Measurements from ENCODE around the gene SPEG. TPM values are rescaled to one million over a fixed set of nuclear protein-coding genes. Genes with fewer than 3 reads are reported as not detected.

SPEG gene
- total and polyA plus RNA-seq, 2 of the 13 experiments (the other 11 are each of a cell fraction or from before 2014, with no cell fraction given), result 0.18 to 0.24 TPM

DNA sequence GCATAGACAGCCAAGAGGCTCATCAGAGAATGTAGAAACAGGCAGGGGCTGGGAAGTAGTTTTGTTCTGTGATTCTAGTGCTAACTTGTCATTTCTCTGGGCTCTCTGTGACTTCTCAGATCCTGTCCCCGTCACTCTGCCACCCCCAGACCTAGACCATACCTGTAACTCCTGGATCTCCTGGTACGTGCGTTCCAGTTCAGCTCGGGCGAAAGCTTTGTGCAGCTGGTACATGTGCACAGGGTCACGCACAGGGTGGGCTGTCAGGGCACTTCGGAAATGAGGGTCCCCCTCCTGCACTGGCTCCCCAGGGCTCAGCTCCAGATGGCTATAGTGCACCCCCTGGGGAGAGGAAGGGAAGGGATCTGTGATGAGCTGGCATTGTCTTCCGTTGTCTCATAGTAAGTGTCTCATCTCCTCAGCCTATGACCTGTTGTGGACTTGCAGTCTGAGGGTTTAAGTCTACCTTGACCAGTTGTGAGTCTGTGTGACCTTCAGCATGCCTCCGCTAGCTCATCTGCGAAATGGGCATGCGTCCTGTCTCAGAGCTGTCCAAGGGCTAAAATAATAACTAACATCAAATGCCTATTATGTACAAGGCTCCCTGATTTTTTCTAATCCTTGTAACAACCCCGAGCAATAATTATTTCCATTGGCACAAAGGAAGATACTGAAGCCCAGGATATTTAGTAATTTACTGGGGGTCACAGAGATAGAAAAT, 106.3 kb downstream of the SPEG start (continued):
- TF ChIP-seq, protein P1, sequence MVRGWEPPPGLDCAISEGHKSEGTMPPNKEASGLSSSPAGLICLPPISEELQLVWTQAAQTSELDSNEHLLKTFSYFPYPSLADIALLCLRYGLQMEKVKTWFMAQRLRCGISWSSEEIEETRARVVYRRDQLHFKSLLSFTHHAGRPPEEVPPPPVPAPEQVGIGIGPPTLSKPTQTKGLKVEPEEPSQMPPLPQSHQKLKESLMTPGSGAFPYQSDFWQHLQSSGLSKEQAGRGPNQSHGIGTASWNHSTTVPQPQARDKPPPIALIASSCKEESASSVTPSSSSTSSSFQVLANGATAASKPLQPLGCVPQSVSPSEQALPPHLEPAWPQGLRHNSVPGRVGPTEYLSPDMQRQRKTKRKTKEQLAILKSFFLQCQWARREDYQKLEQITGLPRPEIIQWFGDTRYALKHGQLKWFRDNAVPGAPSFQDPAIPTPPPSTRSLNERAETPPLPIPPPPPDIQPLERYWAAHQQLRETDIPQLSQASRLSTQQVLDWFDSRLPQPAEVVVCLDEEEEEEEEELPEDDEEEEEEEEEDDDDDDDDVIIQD (CRISPR knock-in tag; IDR thresholded peaks at IDR 0.05; ENCODE audit: low read depth), result no peak
- TF ChIP-seq ZNF12 (CRISPR knock-in tag; IDR thresholded peaks at IDR 0.05) (no peak), ZNF510 (CRISPR knock-in tag; IDR thresholded peaks at IDR 0.05; ENCODE audit: low read depth) (no peak), ZC3H13 (CRISPR knock-in tag; IDR thresholded peaks at IDR 0.05) (peak; percentile 51; the same call in 1 of the 2 replicates)

DNA sequence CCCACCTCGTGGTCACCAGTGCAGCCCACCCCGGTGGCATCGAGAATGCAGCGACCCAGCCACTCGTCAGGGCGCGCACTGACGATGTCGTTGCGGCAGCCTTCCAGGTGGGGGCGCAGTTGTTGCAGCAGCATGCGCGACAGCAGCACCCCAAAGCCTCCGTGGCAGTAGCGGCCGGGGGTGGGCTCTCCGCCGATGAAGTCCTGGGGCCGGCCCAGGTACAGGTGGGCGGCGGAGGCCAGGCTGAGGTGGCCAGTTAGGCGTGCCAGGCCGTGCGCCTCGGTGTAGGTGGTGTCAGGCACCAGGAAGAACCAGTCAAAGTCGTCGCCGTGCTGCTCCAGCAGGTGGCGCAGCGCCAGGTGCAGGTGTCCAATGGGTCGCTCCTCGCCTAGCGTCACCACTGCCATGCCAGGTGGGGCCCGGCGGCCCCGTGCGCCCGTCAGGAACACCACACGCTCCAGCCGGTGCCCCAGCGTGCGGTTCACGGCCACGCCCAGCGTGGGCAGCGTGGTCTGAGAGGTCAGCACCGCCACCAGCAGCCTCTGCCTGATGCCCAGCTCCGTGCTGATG, 107.1 kb downstream of the SPEG start:
- Histone ChIP-seq H2AFZ (ENCODE audit: low read length) (no peak overlapping the region), H3K9ac (ENCODE audit: insufficient read depth, low read depth, low read length) (peak overlapping the region; percentile 84; the same call in 1 of the 2 replicates), H3K79me2 (ENCODE audit: insufficient read depth, low read length) (peaks cover 32% of the 10 kb centered on the region), H3K27ac (ENCODE audit: extremely low read length, insufficient read depth, low read length) (no peak overlapping the region), H4K20me1 (ENCODE audit: insufficient read depth, low read length) (peaks cover 50% of the 10 kb centered on the region), H3K4me2 (ENCODE audit: low read depth, low read length) (peak overlapping the region; percentile 90), H3K27me3 (ENCODE audit: control insufficient read depth in 1 of 2, insufficient read depth in 2 of 2, low read length in 2 of 2) (peaks cover 0 to 3% of the 10 kb centered on the region in 2 experiments; a peak in 3 of 5 replicates), H3K36me3 (replicated peaks in 1 of 2; ENCODE audit: control insufficient read depth in 1 of 2, insufficient read depth in 2 of 2, low read length in 2 of 2) (peaks cover 15 to 27% of the 10 kb centered on the region in 2 experiments), H3K4me1 (ENCODE audit: insufficient read depth, low read length) (peaks cover 63% of the 10 kb centered on the region), H3K4me3 (replicated peaks in 1 of 3; ENCODE audit: insufficient read depth in 1 of 3, low read depth in 2 of 3, low read length in 3 of 3) (peak overlapping the region; percentile 87 to 90 (median 89); a peak in 5 of 6 replicates), H3K9me3 (ENCODE audit: low read length) (no peaks in the 10 kb centered on the region)
- ChIA-PET POLR2A (interaction anchor here (0.6 to 3.9 kb wide), 3 partner anchors 19 to 56 kb away, joined by 3 to 44 read pairs (median 5); partner anchors contain the start of genes OBSL1 and STK11IP), CTCF (ENCODE audit: low intra/inter-chr PET ratio, low total read pairs) (interaction anchor here (0.8 to 5.3 kb wide), 11 partner anchors 9 to 148 kb away, joined by 3 to 127 read pairs (median 8); partner anchors contain the start of gene STK11IP)
- no TSS peak for BruUV-seq (replicated peaks)
- intact Hi-C loops (cut with micrococcal nuclease; ENCODE audit: unreplicated experiment) (loop anchor here (1.0 to 2.0 kb wide), 3 partner anchors 19 to 148 kb away; no protein-coding TSS in a partner anchor), in situ Hi-C loops (cut with HindIII; ENCODE audit: extremely low pct_ligation_motif_present, low pct_unique_long_range_greater_than_20kb) (loop anchor here (5.0 kb wide), 1 partner anchor 101 kb away; no protein-coding TSS in a partner anchor)
- ATAC-seq (peak; percentile 23), DNase-seq (ENCODE audit: low spot score) (peak; percentile 82), FAIRE-seq (peak; percentile 72)
- 38% methylated on average over 36 of the region's 48 CpGs for WGBS (ENCODE audit: low lambda C conversion rate)
- TF ChIP-seq, protein P2, sequence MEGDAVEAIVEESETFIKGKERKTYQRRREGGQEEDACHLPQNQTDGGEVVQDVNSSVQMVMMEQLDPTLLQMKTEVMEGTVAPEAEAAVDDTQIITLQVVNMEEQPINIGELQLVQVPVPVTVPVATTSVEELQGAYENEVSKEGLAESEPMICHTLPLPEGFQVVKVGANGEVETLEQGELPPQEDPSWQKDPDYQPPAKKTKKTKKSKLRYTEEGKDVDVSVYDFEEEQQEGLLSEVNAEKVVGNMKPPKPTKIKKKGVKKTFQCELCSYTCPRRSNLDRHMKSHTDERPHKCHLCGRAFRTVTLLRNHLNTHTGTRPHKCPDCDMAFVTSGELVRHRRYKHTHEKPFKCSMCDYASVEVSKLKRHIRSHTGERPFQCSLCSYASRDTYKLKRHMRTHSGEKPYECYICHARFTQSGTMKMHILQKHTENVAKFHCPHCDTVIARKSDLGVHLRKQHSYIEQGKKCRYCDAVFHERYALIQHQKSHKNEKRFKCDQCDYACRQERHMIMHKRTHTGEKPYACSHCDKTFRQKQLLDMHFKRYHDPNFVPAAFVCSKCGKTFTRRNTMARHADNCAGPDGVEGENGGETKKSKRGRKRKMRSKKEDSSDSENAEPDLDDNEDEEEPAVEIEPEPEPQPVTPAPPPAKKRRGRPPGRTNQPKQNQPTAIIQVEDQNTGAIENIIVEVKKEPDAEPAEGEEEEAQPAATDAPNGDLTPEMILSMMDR (CRISPR knock-in tag; IDR thresholded peaks at IDR 0.05), result peak; percentile 99
- TF ChIP-seq HMGA1 (CRISPR knock-in tag; conservative IDR thresholded peaks at IDR 0.05) (no peak), MLLT10 (CRISPR knock-in tag; IDR thresholded peaks at IDR 0.05) (no peak), ARNT (IDR thresholded peaks at IDR 0.05) (no peak)
- TF ChIP-seq, protein P3, sequence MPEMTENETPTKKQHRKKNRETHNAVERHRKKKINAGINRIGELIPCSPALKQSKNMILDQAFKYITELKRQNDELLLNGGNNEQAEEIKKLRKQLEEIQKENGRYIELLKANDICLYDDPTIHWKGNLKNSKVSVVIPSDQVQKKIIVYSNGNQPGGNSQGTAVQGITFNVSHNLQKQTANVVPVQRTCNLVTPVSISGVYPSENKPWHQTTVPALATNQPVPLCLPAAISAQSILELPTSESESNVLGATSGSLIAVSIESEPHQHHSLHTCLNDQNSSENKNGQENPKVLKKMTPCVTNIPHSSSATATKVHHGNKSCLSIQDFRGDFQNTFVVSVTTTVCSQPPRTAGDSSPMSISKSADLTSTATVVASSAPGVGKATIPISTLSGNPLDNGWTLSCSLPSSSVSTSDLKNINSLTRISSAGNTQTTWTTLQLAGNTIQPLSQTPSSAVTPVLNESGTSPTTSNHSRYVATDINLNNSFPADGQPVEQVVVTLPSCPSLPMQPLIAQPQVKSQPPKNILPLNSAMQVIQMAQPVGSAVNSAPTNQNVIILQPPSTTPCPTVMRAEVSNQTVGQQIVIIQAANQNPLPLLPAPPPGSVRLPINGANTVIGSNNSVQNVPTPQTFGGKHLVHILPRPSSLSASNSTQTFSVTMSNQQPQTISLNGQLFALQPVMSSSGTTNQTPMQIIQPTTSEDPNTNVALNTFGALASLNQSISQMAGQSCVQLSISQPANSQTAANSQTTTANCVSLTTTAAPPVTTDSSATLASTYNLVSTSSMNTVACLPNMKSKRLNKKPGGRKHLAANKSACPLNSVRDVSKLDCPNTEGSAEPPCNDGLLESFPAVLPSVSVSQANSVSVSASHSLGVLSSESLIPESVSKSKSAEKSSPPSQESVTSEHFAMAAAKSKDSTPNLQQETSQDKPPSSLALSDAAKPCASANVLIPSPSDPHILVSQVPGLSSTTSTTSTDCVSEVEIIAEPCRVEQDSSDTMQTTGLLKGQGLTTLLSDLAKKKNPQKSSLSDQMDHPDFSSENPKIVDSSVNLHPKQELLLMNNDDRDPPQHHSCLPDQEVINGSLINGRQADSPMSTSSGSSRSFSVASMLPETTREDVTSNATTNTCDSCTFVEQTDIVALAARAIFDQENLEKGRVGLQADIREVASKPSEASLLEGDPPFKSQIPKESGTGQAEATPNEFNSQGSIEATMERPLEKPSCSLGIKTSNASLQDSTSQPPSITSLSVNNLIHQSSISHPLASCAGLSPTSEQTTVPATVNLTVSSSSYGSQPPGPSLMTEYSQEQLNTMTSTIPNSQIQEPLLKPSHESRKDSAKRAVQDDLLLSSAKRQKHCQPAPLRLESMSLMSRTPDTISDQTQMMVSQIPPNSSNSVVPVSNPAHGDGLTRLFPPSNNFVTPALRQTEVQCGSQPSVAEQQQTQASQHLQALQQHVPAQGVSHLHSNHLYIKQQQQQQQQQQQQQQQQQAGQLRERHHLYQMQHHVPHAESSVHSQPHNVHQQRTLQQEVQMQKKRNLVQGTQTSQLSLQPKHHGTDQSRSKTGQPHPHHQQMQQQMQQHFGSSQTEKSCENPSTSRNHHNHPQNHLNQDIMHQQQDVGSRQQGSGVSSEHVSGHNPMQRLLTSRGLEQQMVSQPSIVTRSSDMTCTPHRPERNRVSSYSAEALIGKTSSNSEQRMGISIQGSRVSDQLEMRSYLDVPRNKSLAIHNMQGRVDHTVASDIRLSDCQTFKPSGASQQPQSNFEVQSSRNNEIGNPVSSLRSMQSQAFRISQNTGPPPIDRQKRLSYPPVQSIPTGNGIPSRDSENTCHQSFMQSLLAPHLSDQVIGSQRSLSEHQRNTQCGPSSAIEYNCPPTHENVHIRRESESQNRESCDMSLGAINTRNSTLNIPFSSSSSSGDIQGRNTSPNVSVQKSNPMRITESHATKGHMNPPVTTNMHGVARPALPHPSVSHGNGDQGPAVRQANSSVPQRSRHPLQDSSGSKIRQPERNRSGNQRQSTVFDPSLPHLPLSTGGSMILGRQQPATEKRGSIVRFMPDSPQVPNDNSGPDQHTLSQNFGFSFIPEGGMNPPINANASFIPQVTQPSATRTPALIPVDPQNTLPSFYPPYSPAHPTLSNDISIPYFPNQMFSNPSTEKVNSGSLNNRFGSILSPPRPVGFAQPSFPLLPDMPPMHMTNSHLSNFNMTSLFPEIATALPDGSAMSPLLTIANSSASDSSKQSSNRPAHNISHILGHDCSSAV (CRISPR knock-in tag; IDR thresholded peaks at IDR 0.05; ENCODE audit: borderline replicate concordance), result peak; percentile 92; the same call in 1 of the 2 replicates
